HG03354 (cell line): ENCODE data around the gene DEFB123.

ENCODE experiments used
- ATAC-seq: cut with Tn5 transposase; IDR thresholded peaks from one replicate; pipeline ENCODE4 v1.9.1; 2021; ENCODE audit warnings: mild to moderate bottlenecking; ENCODE audit not compliant: unreplicated experiment, poor library complexity, severe bottlenecking

The DEFB123 gene

DNA sequence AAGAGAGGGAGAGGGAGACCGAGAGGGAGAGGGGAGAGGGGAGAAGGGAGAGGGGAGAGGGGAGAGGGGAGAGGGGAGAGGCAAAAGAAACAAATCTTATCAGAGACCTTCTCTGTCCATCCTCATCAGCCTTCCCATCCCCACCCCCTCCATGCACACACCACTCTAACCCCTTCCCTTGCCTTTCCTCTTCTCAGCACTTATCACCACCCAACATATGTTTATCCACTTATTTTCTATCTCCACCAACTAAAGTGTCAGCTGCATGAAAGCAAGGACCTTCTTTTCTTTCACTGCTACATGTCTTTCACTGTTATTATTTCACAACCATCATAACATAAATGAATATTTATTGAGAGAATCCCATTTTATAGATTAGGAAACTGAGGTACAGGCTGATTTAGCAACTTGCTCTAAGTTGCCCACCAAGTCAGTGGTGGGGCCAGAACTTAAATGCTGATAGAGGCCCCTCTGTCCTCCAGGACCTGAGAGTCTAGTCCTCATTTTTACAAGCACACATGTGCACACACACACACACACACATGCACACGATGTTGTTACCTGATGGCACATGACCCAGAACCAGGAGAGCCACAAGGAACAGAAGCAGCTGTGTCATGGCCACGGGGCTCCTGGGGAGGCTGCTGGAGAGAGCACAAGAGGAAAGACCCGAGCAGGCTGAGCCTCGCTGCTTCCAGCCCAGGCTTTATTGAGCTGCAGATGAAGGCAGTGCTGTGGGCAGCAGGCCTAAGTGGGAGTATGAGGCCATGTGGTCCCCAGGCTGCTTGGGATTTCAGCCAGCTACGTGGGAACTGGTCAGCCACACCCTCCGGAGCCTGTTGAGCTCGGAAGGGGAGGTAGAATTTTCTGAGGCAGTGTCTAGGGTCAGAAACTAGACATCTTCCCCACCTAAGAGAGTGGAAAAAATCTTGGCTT lies 32.2 kb downstream of the DEFB123 start:
- no peak for ATAC-seq

DNA sequence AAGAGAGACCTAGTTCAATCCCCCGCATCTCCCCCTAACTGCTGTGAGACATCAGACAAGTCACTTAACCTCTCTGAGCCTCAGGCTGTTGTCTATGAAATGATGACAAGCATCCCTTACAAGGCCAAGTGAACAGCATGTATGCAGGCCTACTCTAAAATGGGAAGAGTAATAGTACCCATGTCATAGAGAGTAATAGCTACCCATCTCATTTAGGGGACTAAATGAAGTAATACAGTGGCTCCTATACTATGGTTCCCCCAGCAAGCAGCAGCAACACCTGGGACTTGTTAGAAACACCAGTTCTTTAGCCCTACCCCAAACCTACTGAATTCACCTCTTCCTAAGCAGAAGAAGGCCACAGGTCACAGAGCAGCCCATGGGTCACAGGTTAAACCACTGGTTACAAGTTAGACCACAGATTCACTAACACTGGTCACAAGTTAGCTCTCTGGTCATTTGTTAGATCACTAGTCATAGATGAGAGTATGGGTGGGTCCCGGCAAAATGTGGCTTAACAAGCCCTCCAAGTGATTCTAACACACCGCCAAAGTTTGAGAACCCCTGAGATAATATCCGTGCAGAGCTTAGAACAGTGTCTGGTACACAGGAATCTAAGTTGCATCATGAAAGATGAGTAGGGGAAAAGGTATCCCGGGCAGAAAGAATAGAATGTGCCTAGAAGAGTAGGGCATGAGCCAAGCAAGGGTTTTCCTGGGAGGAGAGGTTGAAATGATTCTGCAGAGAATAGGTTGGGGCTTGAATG lies 33.1 kb downstream of the DEFB123 start:
- ATAC-seq = no peak

- ATAC-seq = no peak
Observed at GRCh38 chr20:31474097-31474436, 33.6 kb downstream of the DEFB123 start.

DNA sequence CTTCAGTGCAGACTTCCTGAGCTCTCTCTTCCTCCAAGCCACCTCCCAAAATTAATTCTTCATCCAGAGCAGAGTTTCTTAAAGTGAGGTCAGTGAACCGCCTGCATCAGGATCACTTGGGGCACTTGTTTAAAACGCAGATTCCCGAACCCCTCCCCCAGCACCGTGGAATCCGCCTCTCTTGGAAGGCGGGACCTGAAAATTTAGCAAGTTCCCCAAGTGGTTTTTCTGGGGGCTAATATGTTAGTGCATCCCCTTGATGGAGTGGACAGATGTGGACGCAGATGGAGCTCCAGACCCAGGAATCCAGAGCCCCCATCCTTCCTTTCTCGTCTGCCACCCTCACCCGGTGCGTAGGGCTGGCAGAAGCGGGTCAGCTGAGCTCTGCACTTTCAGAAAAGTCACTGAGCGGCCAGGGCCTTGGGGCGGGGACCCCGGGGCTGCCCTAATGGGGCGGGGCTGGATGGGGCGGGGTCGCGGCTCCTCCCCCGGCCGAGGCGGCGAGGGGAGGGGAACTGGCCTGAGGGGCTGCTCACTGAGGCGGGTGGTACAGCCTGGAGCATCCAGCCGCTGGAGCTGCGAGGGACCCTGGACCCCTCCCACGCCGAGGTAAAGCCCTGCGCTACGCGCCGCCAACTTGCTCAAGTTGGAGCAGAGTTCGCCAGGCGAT lies 34.5 kb downstream of the DEFB123 start, which contains the start of the genes DEFB124 and REM1:
DEFB124 (minus strand) TSS at position 370 of the 670 bp plus-strand sequence. CDS start 2,114 bp downstream, outside the sequence.
REM1 (plus strand) TSS at position 531 of the 670 bp plus-strand sequence. CDS start 1,158 bp downstream, outside the sequence.
- ATAC-seq = no peak

GRCh38 chr20:31475472-31476293 lies 35.3 kb downstream of the DEFB123 start:
- no peak for ATAC-seq

DNA sequence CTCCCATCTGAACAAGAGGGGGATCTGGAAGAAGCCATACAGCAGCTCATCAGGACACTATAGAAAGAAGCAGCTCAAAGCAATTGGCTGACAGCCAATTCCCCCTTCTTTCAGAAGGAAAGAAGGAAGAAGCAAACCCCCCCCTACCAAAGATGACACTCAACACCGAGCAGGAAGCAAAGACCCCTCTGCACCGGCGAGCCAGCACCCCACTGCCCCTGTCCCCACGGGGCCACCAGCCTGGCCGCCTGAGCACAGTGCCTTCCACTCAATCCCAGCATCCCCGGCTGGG lies 35.8 kb downstream of the DEFB123 start:
- no peak for ATAC-seq

GRCh38 chr20:31476643-31477215 lies 36.3 kb downstream of the DEFB123 start:
- ATAC-seq = no peak

GRCh38 chr20:31484001-31484400 lies 43.6 kb downstream of the DEFB123 start:
- ATAC-seq = no peak

- ATAC-seq = no peak
Observed at GRCh38 chr20:31485450-31486339, 45.3 kb downstream of the DEFB123 start.

GRCh38 chr20:31488115-31488514 lies 47.7 kb downstream of the DEFB123 start:
- ATAC-seq = no peak

GRCh38 chr20:31489152-31489551 lies 48.7 kb downstream of the DEFB123 start:
- ATAC-seq = no peak

DNA sequence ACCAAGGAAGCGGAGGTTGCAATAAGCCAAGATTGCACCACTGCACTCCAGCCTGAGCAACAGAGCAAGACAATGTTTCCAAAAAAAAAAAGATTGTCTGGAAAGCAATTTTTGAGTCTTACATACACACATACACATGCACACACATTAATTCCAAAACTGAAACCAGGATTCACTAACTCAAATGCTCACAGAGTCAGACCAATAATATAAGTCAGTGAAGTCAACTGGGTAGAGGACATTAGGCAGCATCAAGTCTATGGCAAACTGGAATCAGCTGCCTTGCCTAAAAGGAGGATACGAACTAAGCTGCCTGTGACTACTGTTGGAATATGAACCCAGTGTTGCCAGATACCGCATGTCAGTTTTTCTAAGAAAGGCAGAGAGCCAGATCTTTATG lies 50.3 kb downstream of the DEFB123 start:
- no peak for ATAC-seq

- no peak for ATAC-seq
Observed at GRCh38 chr20:31494131-31494530, 53.7 kb downstream of the DEFB123 start.

GRCh38 chr20:31496761-31497295 lies 56.4 kb downstream of the DEFB123 start:
- no peak for ATAC-seq

DNA sequence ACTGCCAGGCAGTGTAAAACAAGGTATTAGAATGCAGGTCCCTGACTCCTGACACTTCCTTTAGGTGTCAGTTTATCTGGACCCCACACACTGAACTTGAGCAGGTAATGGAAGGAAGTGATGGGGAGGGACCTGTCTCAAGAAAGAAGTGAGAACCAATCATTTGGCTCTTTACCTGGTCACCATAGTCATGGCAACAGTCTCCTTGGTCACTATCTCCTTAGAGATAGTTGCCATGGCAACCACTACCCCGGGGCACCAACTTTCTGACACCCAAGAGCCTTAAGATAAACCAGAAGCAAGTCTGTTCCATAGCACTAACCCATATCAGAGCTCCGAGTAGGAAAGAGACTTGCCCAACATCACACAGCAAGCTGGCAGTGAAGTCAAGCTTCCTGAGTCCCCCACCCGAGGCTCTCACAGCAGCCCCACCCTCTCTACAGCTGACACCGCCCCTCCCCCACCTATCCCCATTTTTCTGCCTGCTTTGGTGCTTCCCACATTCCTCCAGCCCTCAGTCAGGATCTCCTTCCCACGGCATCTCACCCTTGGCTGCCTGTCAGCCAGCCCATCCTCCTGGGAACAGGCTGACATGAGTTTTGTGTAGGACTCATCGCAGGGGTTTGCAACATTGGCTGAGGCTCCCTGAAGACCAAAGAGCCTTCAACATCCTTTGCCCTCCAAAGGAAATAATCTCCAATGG lies 57.6 kb downstream of the DEFB123 start:
- no peak for ATAC-seq
